HG02973 (cell line): ENCODE measurements around the gene TRRAP.

Experiments used
- ATAC-seq: cut with Tn5 transposase; IDR thresholded peaks from one replicate; pipeline ENCODE4 v1.9.1; 2021; ENCODE audit warnings: moderate library complexity; ENCODE audit not compliant: unreplicated experiment

TRRAP gene

GRCh38 chr7:98985406-98985805 is 107.1 kb downstream of the TRRAP start:
- no peak for ATAC-seq

- no peak for ATAC-seq
These were observed 107.6 kb downstream of the TRRAP start for GRCh38 chr7:98985945-98986344.

- no peak for ATAC-seq
These were observed 110.3 kb downstream of the TRRAP start for GRCh38 chr7:98988641-98989040.

GRCh38 chr7:98990356-98990755 is 112.0 kb downstream of the TRRAP start:
- no peak for ATAC-seq

- ATAC-seq, result no peak
These were observed 112.8 kb downstream of the TRRAP start for GRCh38 chr7:98991141-98991540.

- no peak for ATAC-seq
These were observed 113.7 kb downstream of the TRRAP start for GRCh38 chr7:98992076-98992475.

GRCh38 chr7:98993024-98993897 is 114.9 kb downstream of the TRRAP start:
- ATAC-seq, result no peak

- ATAC-seq, result no peak
These were observed 116.0 kb downstream of the TRRAP start for GRCh38 chr7:98994046-98994944.

GRCh38 chr7:98995111-98995510 is 116.8 kb downstream of the TRRAP start:
- no peak for ATAC-seq

GRCh38 chr7:98995523-98996149 is 117.3 kb downstream of the TRRAP start:
- no peak for ATAC-seq

GRCh38 chr7:98996150-98996552 is 117.8 kb downstream of the TRRAP start:
- ATAC-seq, result no peak

GRCh38 chr7:98997846-98998245 is 119.5 kb downstream of the TRRAP start:
- no peak for ATAC-seq

GRCh38 chr7:98998821-98999725 is 120.7 kb downstream of the TRRAP start:
- no peak for ATAC-seq

GRCh38 chr7:99000196-99000903 is 122.0 kb downstream of the TRRAP start:
- ATAC-seq, result no peak

GRCh38 chr7:99000904-99001465 is 122.7 kb downstream of the TRRAP start:
- ATAC-seq, result no peak

GRCh38 chr7:99001482-99002147 is 123.3 kb downstream of the TRRAP start:
- no peak for ATAC-seq

GRCh38 chr7:99002148-99002826 is 124.0 kb downstream of the TRRAP start:
- no peak for ATAC-seq

- ATAC-seq, result no peak
These were observed 124.5 kb downstream of the TRRAP start for GRCh38 chr7:99002827-99003212.
